HG03469 (cell line): ENCODE results near the gene NF1.
"Not testable (repeated sequence)": the region's sequence is repeated elsewhere in the genome, so short reads cannot be mapped to it uniquely, and the experiment has no call there.

Experiments used
- ATAC-seq: cut with Tn5 transposase; IDR thresholded peaks from one replicate; pipeline ENCODE4 v1.9.1; 2021; ENCODE audit warnings: mild to moderate bottlenecking, moderate library complexity, moderate number of reproducible peaks; ENCODE audit not compliant: unreplicated experiment

The NF1 gene

GRCh38 chr17:31251105-31251969 is 156.6 kb downstream of the NF1 start:
- no peak for ATAC-seq

GRCh38 chr17:31251970-31252328 is 157.2 kb downstream of the NF1 start:
- no peak for ATAC-seq

- no peak for ATAC-seq
Observed at GRCh38 chr17:31252741-31253140, 158.0 kb downstream of the NF1 start.

- no peak for ATAC-seq
Observed at GRCh38 chr17:31254654-31255053, 159.9 kb downstream of the NF1 start.

GRCh38 chr17:31256936-31257335 is 162.2 kb downstream of the NF1 start:
- ATAC-seq = no peak

- ATAC-seq = no peak
Observed at GRCh38 chr17:31260151-31260550, 165.4 kb downstream of the NF1 start.

- ATAC-seq = no peak
Observed at GRCh38 chr17:31261601-31262000, 166.8 kb downstream of the NF1 start.

GRCh38 chr17:31262923-31263322 is 168.1 kb downstream of the NF1 start:
- not testable (repeated sequence) for ATAC-seq

- no peak for ATAC-seq
Observed at GRCh38 chr17:31266042-31266441, 171.3 kb downstream of the NF1 start.

GRCh38 chr17:31269036-31269577 is 174.3 kb downstream of the NF1 start:
- ATAC-seq = no peak

GRCh38 chr17:31269578-31269983 is 174.8 kb downstream of the NF1 start:
- ATAC-seq = no peak

- ATAC-seq = no peak
Observed at GRCh38 chr17:31272236-31272635, 177.5 kb downstream of the NF1 start.

- ATAC-seq = no peak
Observed at GRCh38 chr17:31272803-31273202, 178.0 kb downstream of the NF1 start.

- ATAC-seq = no peak
Observed at GRCh38 chr17:31273516-31273915, 178.7 kb downstream of the NF1 start.

- no peak for ATAC-seq
Observed at GRCh38 chr17:31274252-31274651, 179.5 kb downstream of the NF1 start.

GRCh38 chr17:31275116-31275515 is 180.3 kb downstream of the NF1 start:
- no peak for ATAC-seq

GRCh38 chr17:31279401-31279800 is 184.6 kb downstream of the NF1 start:
- ATAC-seq = no peak

GRCh38 chr17:31281061-31281460 is 186.3 kb downstream of the NF1 start:
- no peak for ATAC-seq

- no peak for ATAC-seq
Observed at GRCh38 chr17:31283841-31284240, 189.1 kb downstream of the NF1 start.

GRCh38 chr17:31286587-31286986 is 191.8 kb downstream of the NF1 start:
- ATAC-seq = no peak

GRCh38 chr17:31287932-31288331 is 193.2 kb downstream of the NF1 start:
- not testable (repeated sequence) for ATAC-seq

GRCh38 chr17:31289790-31290189 is 195.0 kb downstream of the NF1 start:
- ATAC-seq = no peak

- no peak for ATAC-seq
Observed at GRCh38 chr17:31291820-31292219, 197.0 kb downstream of the NF1 start.
